ENCODE measurements around the gene FOS.
"Not testable (repeated sequence)": the region's sequence is repeated elsewhere in the genome, so short reads cannot be mapped to it uniquely, and the experiment has no call there.

FOS gene

DNA sequence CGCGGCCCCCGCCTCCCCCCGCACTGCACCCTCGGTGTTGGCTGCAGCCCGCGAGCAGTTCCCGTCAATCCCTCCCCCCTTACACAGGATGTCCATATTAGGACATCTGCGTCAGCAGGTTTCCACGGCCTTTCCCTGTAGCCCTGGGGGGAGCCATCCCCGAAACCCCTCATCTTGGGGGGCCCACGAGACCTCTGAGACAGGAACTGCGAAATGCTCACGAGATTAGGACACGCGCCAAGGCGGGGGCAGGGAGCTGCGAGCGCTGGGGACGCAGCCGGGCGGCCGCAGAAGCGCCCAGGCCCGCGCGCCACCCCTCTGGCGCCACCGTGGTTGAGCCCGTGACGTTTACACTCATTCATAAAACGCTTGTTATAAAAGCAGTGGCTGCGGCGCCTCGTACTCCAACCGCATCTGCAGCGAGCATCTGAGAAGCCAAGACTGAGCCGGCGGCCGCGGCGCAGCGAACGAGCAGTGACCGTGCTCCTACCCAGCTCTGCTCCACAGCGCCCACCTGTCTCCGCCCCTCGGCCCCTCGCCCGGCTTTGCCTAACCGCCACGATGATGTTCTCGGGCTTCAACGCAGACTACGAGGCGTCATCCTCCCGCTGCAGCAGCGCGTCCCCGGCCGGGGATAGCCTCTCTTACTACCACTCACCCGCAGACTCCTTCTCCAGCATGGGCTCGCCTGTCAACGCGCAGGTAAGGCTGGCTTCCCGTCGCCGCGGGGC is at the start of gene FOS:
Gene FOS, plus strand, starts transcription at position 407 of the 731 bp plus-strand sequence. Its CDS starts 155 bp downstream, at position 562.
- DNase-seq: peak; percentile 91

DNA sequence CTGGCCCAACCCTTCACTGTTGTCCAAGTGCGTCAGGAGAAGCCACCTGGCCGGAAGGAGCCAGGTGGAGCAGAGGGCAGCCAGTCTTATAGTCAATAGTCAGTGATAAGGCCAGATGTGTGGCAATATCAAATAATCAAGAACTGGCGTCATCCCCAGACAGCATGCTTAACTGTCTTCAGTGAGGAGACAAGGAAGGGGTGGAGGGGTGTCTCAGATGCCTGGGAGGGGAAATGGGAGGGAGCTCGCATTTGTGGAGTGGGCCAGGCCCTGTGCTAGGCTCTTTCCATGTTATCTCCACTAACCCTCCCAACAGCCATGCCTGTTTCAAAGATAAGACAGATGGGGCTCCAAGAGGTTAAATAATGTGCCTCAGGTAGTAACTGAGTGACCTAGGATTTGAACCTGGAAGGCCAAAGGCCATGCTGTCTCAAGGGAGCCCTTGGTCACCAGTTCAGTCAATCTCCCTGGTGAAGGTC is 48.9 kb upstream of the FOS start:
- no peak for DNase-seq

DNA sequence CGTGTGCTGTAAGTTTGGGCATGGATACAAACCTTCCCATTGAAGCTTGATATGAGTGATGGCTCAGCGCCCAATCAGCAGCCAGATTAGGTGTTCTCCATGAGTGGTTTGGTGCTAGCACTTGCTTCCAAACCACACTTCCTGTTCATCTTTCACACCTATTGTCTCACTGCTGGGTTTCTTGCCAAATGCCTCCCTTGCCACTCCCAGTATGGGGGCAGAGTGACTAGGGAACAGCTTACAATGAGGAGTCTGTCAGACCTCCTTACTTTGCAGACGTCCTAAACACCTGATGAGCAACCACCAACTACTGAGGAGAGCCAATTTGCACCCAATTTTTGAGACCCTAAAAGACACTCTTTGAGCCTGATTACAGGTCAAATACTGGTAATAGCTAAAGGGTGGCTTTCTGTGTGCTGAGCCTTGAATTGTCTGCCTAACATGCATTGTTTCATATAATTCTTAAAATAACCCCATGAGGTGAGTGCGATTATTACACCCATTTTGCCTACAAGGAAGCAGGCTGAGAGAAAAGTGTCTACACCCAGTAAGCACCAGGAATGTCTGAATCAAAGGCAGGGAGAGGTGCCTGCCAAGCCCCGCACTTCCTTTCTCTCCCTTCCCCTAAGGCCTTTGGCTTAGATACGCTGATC is 48.4 kb upstream of the FOS start:
- DNase-seq: no peak

DNA sequence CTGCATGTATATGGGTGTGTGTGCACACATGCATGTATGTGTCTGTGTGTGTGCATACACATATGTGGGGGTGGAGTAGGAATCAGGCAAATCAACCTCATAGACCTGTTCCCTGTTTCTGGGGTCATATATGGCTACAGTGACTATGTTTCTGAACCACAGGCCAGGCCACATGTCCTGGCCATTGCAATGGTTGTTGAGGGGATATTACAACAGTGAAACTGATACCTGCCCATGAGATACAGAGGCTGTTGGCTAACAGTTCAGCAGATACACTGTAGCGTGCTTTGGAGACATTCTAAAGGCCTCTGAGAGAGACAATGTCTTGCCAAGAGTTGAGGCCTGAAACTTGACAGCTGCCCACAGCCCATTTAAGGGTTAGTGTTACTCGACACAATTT is 47.3 kb upstream of the FOS start:
- no peak for DNase-seq

DNA sequence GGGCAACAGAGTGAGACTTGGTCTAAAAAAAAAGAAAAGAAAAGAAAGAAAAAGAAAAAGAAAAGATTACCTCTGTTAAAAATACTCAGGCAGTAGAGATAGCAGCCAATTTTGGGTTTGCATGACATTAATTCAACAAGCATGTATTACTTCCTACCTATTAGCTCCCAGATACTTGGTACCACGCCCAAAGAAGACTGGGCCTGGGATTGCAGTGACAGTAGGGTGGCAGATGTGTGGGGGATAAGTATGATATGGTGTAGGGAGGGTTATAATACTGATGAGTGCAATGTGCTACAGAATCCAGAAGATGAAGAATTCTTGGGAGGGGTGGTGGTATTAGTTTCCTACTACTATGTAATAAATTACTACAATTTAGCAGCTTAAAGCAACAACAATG is 46.4 kb upstream of the FOS start:
- DNase-seq: no peak

DNA sequence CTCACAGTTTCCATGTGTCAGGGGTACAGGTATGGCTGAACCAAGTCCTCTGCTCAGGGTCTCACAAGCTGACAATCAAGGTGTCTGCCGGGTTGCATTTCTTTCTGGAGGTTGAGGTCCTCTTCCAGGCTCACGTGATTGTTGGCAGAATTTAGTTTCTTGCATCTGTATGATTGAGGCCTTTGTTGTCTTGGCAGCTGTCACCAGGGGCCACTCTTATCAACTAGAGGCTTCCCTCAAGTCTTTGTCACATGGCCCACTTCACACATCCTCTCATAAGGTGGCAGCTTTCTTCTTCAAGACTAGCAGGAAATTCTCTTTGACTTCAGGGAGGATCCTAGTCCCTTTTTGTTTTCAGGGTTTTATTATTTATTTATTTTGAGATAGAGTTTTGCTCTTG is 46.0 kb upstream of the FOS start:
- no peak for DNase-seq

DNA sequence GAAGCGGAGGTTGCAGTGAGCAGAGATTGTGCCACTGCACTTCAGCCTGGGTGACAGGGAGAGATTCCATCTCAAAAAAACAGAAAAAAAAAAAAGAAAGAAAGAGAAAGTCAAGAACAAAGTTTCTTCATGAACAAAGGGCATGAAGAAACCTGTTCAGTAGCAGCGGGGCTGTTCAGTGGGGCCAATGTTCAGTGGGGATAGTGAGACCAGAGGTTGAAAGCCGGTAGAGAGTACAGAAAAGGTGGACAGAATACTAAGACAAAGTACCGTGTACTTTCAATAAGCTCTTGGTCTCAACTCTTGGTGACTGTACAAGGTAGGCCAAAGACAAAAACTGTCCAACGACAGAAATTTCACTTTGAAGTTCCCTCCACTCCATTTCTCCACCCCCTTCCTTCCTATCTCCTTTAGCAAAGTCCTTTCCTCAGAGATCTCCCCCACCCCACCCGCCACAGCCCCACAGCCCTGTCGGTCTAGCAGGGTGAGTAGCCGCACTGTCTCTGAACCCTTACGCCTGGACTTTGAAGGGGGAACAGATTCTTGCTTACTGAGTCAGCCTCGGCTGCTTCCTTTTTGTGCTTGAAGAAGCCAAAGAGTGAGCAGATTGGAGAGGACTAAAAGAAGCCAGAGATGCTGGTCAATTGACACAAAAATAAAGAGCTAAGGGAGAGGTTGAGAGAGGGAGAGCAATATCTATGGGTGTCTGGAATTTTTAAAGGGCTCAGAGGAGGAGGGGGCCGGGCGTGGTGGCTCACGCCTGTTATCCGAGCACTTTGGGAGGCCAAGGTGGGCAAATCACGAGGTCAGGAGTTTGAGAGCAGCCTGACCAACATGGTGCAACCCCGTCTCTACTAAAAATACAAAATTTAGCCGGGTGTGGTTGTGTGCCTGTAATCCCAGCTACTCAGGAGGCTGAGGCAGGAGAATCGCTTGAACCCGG is 44.2 kb upstream of the FOS start:
- no peak for DNase-seq

DNA sequence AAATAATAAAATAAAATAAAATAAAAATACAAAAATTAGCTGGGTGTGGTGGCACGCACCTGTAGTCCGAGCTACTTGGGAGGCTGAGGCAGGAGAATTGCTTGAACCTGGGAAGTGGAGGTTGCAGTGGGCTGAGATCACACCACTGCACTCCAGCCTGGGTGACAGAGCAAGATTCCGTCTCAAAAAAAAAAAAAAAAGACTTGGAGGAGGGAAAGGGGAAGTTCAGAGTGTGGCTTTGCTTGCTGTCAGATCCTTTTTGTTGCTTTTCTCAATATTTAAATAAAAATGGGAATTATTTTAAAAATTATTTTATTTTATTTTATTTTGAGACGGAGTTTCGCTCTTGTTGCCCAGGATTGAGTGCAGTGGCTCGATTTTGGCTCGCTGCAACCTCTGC is 43.4 kb upstream of the FOS start:
- not testable (repeated sequence) for DNase-seq

DNA sequence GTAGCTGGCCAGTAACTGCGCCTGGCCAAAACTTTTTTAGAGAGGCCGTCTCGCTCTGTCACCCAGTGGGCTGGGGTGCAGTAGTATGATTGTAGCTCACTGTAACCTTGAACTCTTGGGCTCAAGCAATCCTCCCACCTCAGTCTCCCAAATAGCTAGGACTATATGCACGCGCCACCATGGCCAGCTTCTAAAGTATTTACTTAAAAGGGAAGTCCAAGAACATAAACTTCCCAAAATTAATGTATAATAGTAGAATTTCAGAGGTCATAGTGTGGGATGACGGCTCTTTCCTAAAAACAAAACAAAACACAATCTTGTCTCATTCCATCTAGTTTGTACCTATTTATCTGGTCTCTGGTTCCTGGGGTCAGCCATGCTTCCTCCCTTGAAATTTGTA is 42.2 kb upstream of the FOS start:
- no peak for DNase-seq

DNA sequence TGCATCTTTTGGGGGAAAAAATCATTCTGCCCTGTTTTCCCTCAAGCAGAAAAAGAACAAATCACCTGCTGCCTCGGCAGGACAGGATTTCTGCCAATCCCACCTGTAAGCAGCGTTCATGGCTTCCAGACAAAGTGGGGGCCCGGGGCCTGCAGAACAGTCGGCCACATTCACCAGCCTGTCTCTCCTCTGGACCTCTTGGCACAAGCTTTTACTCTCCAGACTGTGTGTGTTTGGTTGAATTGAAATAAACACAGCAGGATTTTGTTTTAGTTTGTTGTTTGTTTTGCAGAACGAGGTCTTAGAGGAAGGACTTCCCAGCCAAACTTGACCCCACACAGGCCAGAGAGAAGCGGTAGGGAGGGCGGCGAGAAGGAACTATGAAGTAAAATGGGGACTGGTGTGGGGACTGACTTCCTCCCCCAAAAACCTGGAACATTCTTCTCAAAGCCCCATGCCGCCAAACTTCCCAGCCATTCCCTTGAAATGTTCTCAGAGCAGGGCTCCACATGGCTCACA is 41.7 kb upstream of the FOS start:
- no peak for DNase-seq

DNA sequence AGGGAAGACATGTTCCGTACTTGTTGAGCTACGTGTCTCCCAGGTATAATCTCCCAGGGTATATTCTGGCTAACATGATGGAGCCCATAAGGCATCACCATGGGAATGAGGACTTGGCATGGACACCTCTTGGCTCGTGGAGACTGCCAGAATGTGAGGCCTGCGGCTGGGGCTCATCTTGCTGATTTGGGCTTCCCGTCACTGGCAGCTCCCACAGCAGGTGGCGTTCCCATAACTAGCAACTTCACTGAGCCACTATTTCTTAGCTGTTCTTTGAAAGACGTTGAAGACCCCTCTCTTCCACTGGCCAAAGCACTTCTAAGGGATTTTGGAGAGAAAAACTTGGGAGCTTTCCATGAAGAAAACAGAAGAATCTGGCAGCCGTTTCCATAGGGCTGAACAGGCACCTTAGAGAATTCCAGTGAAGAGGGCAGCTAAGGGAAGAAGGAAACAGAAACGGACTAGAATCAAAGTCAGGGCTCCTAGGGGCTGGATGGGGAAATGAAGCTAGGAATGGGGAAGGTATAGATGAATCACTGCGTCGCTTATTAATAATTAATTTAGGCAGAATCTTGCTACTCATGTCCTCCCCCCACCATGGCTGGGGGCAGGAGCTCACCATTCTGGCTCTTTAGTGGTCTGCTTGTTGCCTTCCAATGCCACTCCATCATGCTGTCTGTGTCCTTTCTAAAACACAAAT is 39.7 kb upstream of the FOS start:
- DNase-seq: no peak

DNA sequence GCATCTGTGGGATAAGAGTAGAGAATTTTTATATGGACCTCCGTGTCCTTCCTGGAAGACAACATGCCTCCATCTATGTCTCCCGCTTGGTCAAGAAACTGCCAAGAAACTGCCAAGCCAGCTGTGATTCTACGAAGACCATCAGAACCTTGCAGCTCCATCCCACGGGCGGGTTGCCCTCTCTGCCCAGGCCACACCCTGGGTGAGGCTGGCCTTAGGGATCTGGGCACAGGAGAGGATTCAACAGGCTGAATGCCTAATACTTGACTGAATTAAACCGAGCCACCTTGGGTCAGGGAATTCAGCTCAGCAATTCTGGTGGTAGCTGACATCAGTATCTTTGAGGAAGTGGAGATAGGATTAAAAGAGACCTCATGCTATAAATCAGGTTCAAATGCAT is 37.8 kb upstream of the FOS start:
- DNase-seq: no peak

DNA sequence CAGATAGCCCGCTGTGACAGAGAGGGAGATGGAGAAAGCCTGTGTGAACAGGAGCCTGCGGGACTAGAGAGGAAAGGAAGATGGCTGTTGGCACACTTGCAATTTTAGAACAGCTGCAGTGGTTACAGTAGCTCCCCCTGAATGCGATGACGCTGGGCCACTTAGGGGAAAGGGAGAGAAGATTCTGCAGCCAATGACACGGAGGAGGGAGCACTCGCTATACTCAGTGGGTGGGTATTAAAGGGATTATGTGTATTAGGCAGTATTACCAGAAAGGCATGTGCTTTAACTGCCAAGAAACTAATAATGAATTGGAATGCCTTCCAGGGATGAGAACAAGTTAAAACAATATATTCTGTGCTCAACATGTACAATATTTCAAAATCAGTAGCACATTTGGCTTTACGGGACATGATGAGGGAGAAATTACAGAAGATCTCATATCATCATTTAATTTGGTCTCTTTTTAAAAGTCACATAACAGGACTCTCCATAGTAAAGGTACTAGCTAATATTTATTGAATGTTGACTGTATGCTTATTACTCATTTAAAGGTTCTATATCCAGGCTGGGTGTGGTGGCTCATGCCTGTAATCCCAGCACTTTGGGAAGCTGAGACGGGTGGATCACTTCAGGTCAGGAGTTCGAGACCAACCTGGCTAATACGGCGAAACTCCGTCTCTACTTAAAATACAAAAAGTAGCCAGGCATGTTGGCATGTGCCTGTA is 35.9 kb upstream of the FOS start:
- no peak for DNase-seq

DNA sequence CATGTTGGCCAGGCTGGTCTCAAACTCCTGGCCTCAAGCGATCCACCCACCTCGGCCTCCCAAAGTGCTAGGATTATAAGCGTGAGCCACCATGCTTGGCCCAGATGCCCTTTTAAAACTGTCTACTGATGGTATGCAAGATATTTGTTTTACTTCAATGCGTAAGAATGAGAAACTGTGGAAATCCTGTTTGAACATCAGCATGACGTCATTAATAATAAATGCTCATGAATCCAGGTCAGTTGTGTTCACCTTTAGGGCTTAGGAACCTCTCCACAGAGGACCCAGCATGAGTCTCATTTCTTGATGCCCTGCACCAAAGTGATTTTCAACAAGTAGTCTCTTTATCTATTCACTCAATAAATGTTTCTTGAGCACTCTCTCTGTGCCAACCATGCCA is 34.5 kb upstream of the FOS start:
- no peak for DNase-seq

DNA sequence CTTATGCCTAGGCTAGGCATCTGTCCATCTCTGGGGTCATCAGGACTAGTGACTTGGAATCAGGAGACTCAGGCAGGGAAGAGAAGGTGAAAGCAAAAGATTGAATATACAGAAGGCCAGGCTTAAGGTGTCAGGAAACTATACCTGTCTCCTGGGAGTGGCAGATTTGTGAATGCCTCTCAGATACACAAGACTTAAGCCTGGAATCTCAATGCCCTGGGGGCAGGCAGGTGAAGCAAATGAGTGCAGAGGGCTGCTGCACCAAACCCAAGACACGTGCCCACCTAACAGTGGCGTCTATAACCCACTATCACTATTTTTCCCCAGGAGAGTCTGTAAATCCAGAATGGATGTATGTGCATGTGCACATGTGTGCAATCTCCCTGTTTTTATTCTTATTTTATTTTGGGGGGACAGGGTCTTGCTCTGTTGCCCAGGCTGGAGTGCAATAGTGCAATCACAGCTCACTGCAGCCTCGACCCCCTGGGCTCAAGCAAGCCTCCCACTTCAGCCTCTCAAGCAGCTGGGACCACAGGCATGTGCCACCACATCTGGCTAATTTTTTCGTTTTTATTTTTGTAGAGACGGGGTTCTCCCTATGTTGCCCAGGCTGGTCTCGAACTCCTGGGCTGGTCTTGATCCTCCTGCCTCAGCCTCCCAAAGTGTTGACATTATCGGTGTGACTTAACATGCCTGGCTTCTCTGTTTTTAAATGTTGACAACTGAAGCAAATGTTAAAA is 31.9 kb upstream of the FOS start:
- DNase-seq: no peak

DNA sequence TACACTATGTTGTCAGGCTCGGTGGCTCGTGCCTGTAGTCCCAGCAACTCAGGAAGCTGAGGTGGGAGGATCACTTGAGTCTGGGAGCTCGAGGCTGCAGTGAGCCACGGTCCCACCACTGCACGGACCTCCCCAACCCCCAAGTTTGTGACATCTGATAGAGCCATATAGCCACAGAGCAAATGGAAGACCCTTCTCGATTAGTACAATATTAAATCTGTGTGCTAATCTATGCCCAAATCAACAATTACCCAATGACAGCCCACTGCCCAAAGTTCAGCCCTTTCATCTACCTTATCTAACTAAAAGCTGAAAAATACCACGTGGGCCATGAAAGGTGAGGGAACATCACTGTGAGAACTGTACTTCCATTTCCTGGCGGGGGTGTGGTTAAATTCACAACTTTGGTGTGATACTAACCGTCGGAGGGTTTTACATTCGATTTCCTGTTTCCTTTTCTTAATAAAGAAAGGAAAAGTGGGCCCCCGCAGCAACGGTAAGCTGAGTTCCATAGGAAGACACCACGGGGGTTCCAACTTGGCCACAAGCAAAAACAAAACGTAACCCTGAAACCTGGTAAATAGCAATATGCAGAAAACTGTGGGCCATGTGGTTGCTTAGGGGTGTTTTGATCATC is 31.2 kb upstream of the FOS start:
- DNase-seq: peak; percentile 76

DNA sequence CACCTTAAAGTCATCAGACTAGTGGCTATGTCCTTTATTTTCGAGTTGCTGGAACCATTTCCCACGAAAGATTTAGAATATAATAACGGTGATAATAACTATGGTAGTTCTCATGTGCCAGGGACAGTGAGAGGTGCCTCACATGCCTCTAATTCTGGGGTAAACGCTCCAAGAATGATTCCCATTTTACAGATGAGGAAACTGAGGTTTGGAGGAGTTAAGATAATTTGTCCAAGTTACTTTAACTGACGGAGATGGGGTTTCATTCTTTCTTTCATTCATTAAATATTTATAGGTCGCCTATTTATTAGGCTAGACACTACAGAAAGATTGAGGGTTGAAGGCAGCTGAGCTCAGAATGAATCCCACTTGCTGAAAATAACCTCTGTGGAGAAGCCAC is 30.7 kb upstream of the FOS start:
- no peak for DNase-seq

DNA sequence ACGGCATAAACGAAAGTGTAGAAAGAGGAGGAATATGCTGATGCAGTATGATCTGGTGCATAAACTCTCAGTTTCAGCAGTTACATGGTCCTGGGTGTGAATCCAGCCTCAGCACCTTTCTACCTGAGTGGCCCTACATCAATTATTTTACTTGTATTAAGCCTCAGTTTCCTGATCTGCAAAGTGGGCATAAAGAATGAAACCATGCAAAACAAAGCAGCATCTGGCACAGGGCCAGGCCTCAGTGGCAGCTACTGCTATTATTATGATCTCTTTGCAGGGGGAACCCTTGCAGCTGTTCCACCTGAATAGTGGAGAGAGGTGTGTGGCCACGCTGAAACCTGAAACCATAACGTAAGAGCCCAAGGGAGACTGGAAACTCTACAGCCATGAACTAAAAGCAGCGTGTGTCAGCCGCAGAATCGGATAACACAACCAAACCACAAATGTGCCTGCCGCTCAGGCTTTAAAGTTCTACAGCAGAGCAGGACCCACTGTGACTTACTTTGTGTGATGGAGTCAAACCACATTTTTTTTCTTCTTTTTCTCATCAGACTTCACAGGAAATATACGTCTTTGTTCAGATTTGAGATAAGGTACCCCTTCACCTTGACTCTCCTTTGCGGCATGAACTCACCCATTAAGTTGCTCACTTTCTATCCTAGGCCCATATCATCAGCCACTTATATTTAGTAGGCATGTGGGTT is 29.2 kb upstream of the FOS start:
- DNase-seq: peak; percentile 86

DNA sequence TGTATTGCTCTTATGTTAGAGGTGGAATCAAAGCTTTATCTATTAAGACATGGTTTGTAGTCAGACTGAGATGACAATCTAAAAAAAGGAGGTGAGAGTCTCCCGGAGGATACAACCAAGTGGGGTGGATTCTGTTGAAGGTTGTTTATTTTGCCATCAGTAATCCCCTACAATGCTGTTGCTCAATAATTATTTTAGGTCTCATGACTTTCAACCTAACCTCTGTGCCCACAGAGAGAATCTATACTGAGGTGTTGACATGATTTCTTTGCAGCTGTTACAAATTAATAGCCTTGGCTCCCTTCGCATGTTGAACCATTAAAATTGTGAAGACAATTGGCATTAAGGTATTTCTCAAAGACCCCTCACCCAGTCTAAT is 28.7 kb upstream of the FOS start:
- no peak for DNase-seq

DNA sequence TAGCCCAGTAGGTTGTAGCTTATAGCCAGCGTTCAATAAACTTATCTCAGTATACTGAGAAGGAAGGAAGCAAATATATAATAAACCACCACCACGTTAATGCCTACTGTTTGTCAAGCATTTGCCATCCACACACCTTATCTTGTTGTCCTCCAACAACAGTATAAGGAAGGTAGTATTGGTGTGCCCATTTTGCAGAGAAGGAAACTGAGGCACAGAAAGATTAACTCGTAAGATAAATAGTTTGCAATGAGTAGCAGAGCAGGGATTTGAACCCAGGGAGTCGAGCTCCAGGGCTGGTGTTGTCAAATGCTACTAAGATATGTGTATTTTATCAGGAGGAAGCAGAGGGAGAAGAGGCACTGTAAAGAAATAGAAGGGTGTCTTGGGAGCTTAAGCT is 27.8 kb upstream of the FOS start:
- DNase-seq: no peak

Data from activated CD8-positive, alpha-beta memory T cell treated with anti-CD3 and anti-CD28 coated beads, Interleukin-2, amount 50 U/mL, for 48 hours (primary cell).